Neural progenitor cell (in vitro differentiated cells): ENCODE results near the gene OMP. TPM values are rescaled to one million over a fixed set of nuclear protein-coding genes. Genes with fewer than 3 reads are reported as not detected.

Experiments
- DNase-seq: peaks from one replicate; pipeline ENCODE4 v3.0.0-alpha.2; 2016; ENCODE audit warnings: low spot score
- H2AFZ ChIP-seq: fragments of 200-600 bp; sonication (generic); replicated peaks from 2 replicates; pipeline ENCODE4 v1.6.1; 2016; ENCODE audit warnings: antibody characterized with exemption
- H3F3A ChIP-seq: fragments of 200-600 bp; sonication (generic); 2 replicates; pipeline ENCODE4 v1.6.1; 2016; ENCODE audit warnings: antibody characterized with exemption, low read depth
- H3K27ac ChIP-seq: fragments of 200-600 bp; sonication (generic); 2 replicates; pipeline ENCODE4 v1.5.1; 2016; ENCODE audit warnings: mild to moderate bottlenecking
- H3K27me3 ChIP-seq: fragments of 200-600 bp; sonication (generic); 2 replicates; pipeline ENCODE4 v1.6.1; 2016; ENCODE audit warnings: mild to moderate bottlenecking, moderate library complexity
- H3K36me3 ChIP-seq: fragments of 200-600 bp; sonication (generic); 2 replicates; pipeline ENCODE4 v1.5.1; 2016
- H3K4me1 ChIP-seq: fragments of 200-600 bp; sonication (generic); 2 replicates; pipeline ENCODE4 v1.6.1; 2016; ENCODE audit warnings: mixed run types
- H3K4me2 ChIP-seq: fragments of 200-600 bp; sonication (generic); 2 replicates; pipeline ENCODE4 v1.6.1; 2016
- H3K4me3 ChIP-seq: fragments of 200-600 bp; sonication (generic); 2 replicates; pipeline ENCODE4 v1.5.1; 2016
- H3K79me2 ChIP-seq: fragments of 200-600 bp; sonication (generic); 2 replicates; pipeline ENCODE4 v1.6.1; 2016; ENCODE audit warnings: low read depth
- H3K9ac ChIP-seq: fragments of 200-600 bp; sonication (generic); 2 replicates; pipeline ENCODE4 v1.6.1; 2016
- H3K9me3 ChIP-seq: fragments of 200-600 bp; sonication (generic); 2 replicates; pipeline ENCODE4 v1.5.1; 2016; ENCODE audit warnings: low read depth
- H4K20me1 ChIP-seq: fragments of 200-600 bp; sonication (generic); 2 replicates; pipeline ENCODE4 v1.6.1; 2016; ENCODE audit warnings: low read depth
- H3K27ac Mint-ChIP-seq: 3 replicates; pipeline ENCODE4 v1.8.0; 2021; ENCODE audit warnings: mixed read lengths
- H3K27me3 Mint-ChIP-seq: 2 replicates; pipeline ENCODE4 v1.8.0; 2022; ENCODE audit warnings: low read depth, mild to moderate bottlenecking, inconsistent platforms, moderate library complexity, mixed read lengths; ENCODE audit not compliant: insufficient read depth
- H3K36me3 Mint-ChIP-seq: 3 replicates; pipeline ENCODE4 v1.8.0; 2021; ENCODE audit warnings: mixed read lengths
- H3K4me1 Mint-ChIP-seq: 3 replicates; pipeline ENCODE4 v1.8.0; 2021; ENCODE audit warnings: mixed read lengths
- H3K4me3 Mint-ChIP-seq: 3 replicates; pipeline ENCODE4 v1.8.0; 2021; ENCODE audit warnings: mild to moderate bottlenecking, moderate library complexity, mixed read lengths
- H3K9me3 Mint-ChIP-seq: 3 replicates; pipeline ENCODE4 v1.8.0; 2020; ENCODE audit warnings: mixed read lengths
- CTCF ChIP-seq: fragments of 200-600 bp; sonication (generic); IDR thresholded peaks from 2 replicates; pipeline ENCODE4 v1.5.1; 2017; ENCODE audit warnings: antibody characterized with exemption, mild to moderate bottlenecking
- EZH2 ChIP-seq: fragments of 200-600 bp; sonication (generic); IDR thresholded peaks from 2 replicates; pipeline ENCODE4 v1.6.1; 2017; ENCODE audit warnings: antibody characterized with exemption, mild to moderate bottlenecking, moderate library complexity
- EZH2phosphoT487 ChIP-seq: fragments of 200-600 bp; sonication (generic); IDR thresholded peaks from 2 replicates; pipeline ENCODE4 v1.6.1; 2017; ENCODE audit warnings: antibody characterized with exemption
- total RNA-seq: library from RNA; depleted of rRNA; stranded (reverse); fragments of >200 nt; gene quantifications from 2 replicates; pipeline ENCODE4 v1.2.3, GENCODE V29; 2015; ENCODE audit warnings: low replicate concordance

OMP gene
- total RNA-seq, 1 donor from 2014 or later, result not detected

- peaks cover 2% of the 10 kb centered on the region for H3K27me3 Mint-ChIP-seq
- no peak overlapping the region for H3K4me3 ChIP-seq
- peaks cover 9% of the 10 kb centered on the region for H3K4me1 ChIP-seq
- H3K4me2 ChIP-seq, result no peak overlapping the region
- peaks cover 15% of the 10 kb centered on the region for H3K4me1 Mint-ChIP-seq
- H3K9ac ChIP-seq, result no peak overlapping the region
- H3K9me3 Mint-ChIP-seq, result no peaks in the 10 kb centered on the region
- no peak overlapping the region for H3K27ac ChIP-seq
- no peak overlapping the region for H3K4me3 Mint-ChIP-seq
- H3K27ac Mint-ChIP-seq, result peak overlapping the region; percentile 22
- no peaks in the 10 kb centered on the region for H3K27me3 ChIP-seq
- H3K36me3 Mint-ChIP-seq, result no peaks in the 10 kb centered on the region
- H3K36me3 ChIP-seq, result no peaks in the 10 kb centered on the region
- H3K9me3 ChIP-seq, result no peaks in the 10 kb centered on the region
- no peak for DNase-seq
- H4K20me1 ChIP-seq, result no peaks in the 10 kb centered on the region
- H2AFZ ChIP-seq, result no peak overlapping the region
- H3F3A ChIP-seq, result no peaks in the 10 kb centered on the region
- TF ChIP-seq CTCF, result no peak
- no peak for TF ChIP-seq EZH2
- no peak for TF ChIP-seq EZH2phosphoT487
- H3K79me2 ChIP-seq, result no peaks in the 10 kb centered on the region
Measured at GRCh38 chr11:77136784-77137420, 34.3 kb downstream of the OMP start.

GRCh38 chr11:77137421-77137820, 34.8 kb downstream of the OMP start:
- H3K36me3 ChIP-seq, result no peaks in the 10 kb centered on the region
- H3K27me3 ChIP-seq, result no peaks in the 10 kb centered on the region
- Mint-ChIP-seq H3K4me3 (no peak overlapping the region), H3K9me3 (no peaks in the 10 kb centered on the region), H3K27me3 (peaks cover 2% of the 10 kb centered on the region), H3K36me3 (no peaks in the 10 kb centered on the region), H3K27ac (no peak overlapping the region), H3K4me1 (peaks cover 15% of the 10 kb centered on the region)
- H3K4me2 ChIP-seq, result no peak overlapping the region
- H3K4me1 ChIP-seq, result peaks cover 9% of the 10 kb centered on the region
- no peak overlapping the region for H3K27ac ChIP-seq
- H2AFZ ChIP-seq, result no peak overlapping the region
- H3K79me2 ChIP-seq, result no peaks in the 10 kb centered on the region
- H4K20me1 ChIP-seq, result no peaks in the 10 kb centered on the region
- H3K4me3 ChIP-seq, result no peak overlapping the region
- no peak overlapping the region for H3K9ac ChIP-seq
- no peaks in the 10 kb centered on the region for H3K9me3 ChIP-seq
- TF ChIP-seq EZH2 (no peak), EZH2phosphoT487 (no peak), CTCF (no peak)
- no peak for DNase-seq
- no peaks in the 10 kb centered on the region for H3F3A ChIP-seq

GRCh38 chr11:77138106-77138649, 35.5 kb downstream of the OMP start:
- no peaks in the 10 kb centered on the region for H3K36me3 ChIP-seq
- peaks cover 9% of the 10 kb centered on the region for H3K4me1 ChIP-seq
- no peaks in the 10 kb centered on the region for H3K9me3 ChIP-seq
- no peak overlapping the region for H2AFZ ChIP-seq
- no peaks in the 10 kb centered on the region for H3K36me3 Mint-ChIP-seq
- no peak overlapping the region for H3K4me3 ChIP-seq
- no peaks in the 10 kb centered on the region for H3K9me3 Mint-ChIP-seq
- H3K27ac ChIP-seq, result no peak overlapping the region
- no peak for DNase-seq
- TF ChIP-seq EZH2 (no peak), EZH2phosphoT487 (no peak), CTCF (no peak)
- H3F3A ChIP-seq, result no peaks in the 10 kb centered on the region
- peaks cover 17% of the 10 kb centered on the region for H3K4me1 Mint-ChIP-seq
- peaks cover 2% of the 10 kb centered on the region for H3K27me3 Mint-ChIP-seq
- H3K4me2 ChIP-seq, result no peak overlapping the region
- no peak overlapping the region for H3K4me3 Mint-ChIP-seq
- no peaks in the 10 kb centered on the region for H4K20me1 ChIP-seq
- no peak overlapping the region for H3K9ac ChIP-seq
- H3K27ac Mint-ChIP-seq, result no peak overlapping the region
- H3K79me2 ChIP-seq, result no peaks in the 10 kb centered on the region
- no peaks in the 10 kb centered on the region for H3K27me3 ChIP-seq
